Right lobe of liver (tissue), 6 donors: ENCODE results near the gene CAPZB. TPM values are rescaled to one million over a fixed set of nuclear protein-coding genes. Genes with fewer than 3 reads are reported as not detected.

Experiments
- ATAC-seq, 4 donors: fragments of 200-7000 bp; cut with Tn5 transposase; one replicate each; pipeline ENCODE4 v1.9.1; 2020; ENCODE audit warnings: mild to moderate bottlenecking in 4 of 4, moderate library complexity in 4 of 4
- DNase-seq, 3 donors: peaks; one replicate each; pipeline ENCODE4 v3.0.0-alpha.2; 2020
- H3K27ac ChIP-seq, 3 donors: fragments of 200-600 bp; one replicate each; pipeline ENCODE4 v1.8.0; 2022
- H3K27me3 ChIP-seq, 2 donors: fragments of 200-600 bp; one replicate each; pipeline ENCODE4 v1.8.0; 2022
- H3K36me3 ChIP-seq, 4 donors: fragments of 200-600 bp; sonication (generic) in 1 of 4; one replicate each; pipeline versions ENCODE4 v1.5.1 to v1.8.0; 2017 to 2022; ENCODE audit warnings: control low read depth in 1 of 4
- H3K4me1 ChIP-seq, 4 donors: fragments of 200-600 bp; sonication (generic) in 1 of 4; one replicate each; pipeline versions ENCODE4 v1.5.1 to v1.8.0; 2017 to 2022; ENCODE audit warnings: control low read depth in 1 of 4
- H3K4me3 ChIP-seq, 3 donors: fragments of 200-600 bp; one replicate each; pipeline ENCODE4 v1.8.0; 2022
- H3K9me3 ChIP-seq, 4 donors: fragments of 200-600 bp; sonication (generic) in 1 of 4; one replicate each; pipeline versions ENCODE4 v1.5.1 to v1.8.0; 2017 to 2022; ENCODE audit warnings: control low read depth in 1 of 4
- POLR2A ChIP-seq: fragments of 450-650 bp; IDR thresholded peaks from one replicate; pipeline ENCODE4 v1.6.1; 2017; ENCODE audit warnings: antibody characterized with exemption, mild to moderate bottlenecking
- WGBS: methylation state at CpG from one replicate; pipeline ENCODE4 v1.1.6; 2018; ENCODE audit warnings: low coverage, low lambda C conversion rate; ENCODE audit not compliant: insufficient coverage; ENCODE audit errors: missing lambda C conversion rate; 5-methylcytosine and 5-hydroxymethylcytosine counted together
- intact Hi-C, 2 donors: fragments of 100-400 bp; cut with DNase I; formaldehyde crosslinking; loops; one replicate each; pipeline versions ENCODE4 v1.11.2 to v1.14.1; 2022
- total RNA-seq, 6 experiments: library from RNA; depleted of rRNA in 2 of 6; stranded (reverse); fragments of >200 nt in 2 of 6; fragmentation: NEBNext Ultra II Directional in 3 of 6; extraction: Animal tissue kit (Norgen Biotek cat#: 25700) in 3 of 6; gene quantifications; one replicate each; pipeline versions ENCODE4 v1.1.0 to v1.2.4, GENCODE V29; 2016 to 2023
- TF ChIP-seq, protein P1 (sequence below), 4 donors: fragments of 200-600 bp in 3 of 4; fragments of 450-650 bp in 1 of 4; IDR thresholded peaks; one replicate each; pipeline versions ENCODE4 v1.5.1 to v1.8.0; 2016 to 2022; ENCODE audit warnings: antibody characterized with exemption in 4 of 4, mild to moderate bottlenecking in 2 of 4
- donor health status: DM: no; HTN: yes; CAD: no.
- donor health status: DM: no; HTN: no; CAD: no.
- donor health status: DM: no; HTN: no; CAD: no.
- donor health status: DM: no; HTN: yes; CAD: no.
- donor health status: DM: no; HTN: yes; CAD: no.

The CAPZB gene
- total RNA-seq, 6 experiments from 2014 or later, result 53.5 to 117 (median 88.0) TPM

GRCh38 chr1:19387045-19387467 is 98.3 kb downstream of the CAPZB start:
- ATAC-seq (peak; percentile 80 to 90 (median 82)), DNase-seq (peak in 2 of 3 donors; percentile 60 to 69)
- Histone ChIP-seq H3K9me3 (no peaks in the 10 kb centered on the region), H3K36me3 (no peaks in the 10 kb centered on the region), H3K4me1 (peaks cover 0 to 23% (median 8%) of the 10 kb centered on the region in 4 donors), H3K4me3 (no peak overlapping the region), H3K27ac (peak overlapping the region in 1 of 3 donors; percentile 56), H3K27me3 (no peaks in the 10 kb centered on the region)
- 70% methylated on average over 3 of the region's 4 CpGs for WGBS
- intact Hi-C loops, result loop anchor here (5.0 to 10.0 kb wide), 2 partner anchors 265 to 268 kb away; no protein-coding TSS in a partner anchor
- TF ChIP-seq POLR2A, result no peak
- TF ChIP-seq, protein P1, sequence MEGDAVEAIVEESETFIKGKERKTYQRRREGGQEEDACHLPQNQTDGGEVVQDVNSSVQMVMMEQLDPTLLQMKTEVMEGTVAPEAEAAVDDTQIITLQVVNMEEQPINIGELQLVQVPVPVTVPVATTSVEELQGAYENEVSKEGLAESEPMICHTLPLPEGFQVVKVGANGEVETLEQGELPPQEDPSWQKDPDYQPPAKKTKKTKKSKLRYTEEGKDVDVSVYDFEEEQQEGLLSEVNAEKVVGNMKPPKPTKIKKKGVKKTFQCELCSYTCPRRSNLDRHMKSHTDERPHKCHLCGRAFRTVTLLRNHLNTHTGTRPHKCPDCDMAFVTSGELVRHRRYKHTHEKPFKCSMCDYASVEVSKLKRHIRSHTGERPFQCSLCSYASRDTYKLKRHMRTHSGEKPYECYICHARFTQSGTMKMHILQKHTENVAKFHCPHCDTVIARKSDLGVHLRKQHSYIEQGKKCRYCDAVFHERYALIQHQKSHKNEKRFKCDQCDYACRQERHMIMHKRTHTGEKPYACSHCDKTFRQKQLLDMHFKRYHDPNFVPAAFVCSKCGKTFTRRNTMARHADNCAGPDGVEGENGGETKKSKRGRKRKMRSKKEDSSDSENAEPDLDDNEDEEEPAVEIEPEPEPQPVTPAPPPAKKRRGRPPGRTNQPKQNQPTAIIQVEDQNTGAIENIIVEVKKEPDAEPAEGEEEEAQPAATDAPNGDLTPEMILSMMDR (IDR thresholded peaks at IDR 0.05), result peak; percentile 30 to 62 (median 36)

DNA sequence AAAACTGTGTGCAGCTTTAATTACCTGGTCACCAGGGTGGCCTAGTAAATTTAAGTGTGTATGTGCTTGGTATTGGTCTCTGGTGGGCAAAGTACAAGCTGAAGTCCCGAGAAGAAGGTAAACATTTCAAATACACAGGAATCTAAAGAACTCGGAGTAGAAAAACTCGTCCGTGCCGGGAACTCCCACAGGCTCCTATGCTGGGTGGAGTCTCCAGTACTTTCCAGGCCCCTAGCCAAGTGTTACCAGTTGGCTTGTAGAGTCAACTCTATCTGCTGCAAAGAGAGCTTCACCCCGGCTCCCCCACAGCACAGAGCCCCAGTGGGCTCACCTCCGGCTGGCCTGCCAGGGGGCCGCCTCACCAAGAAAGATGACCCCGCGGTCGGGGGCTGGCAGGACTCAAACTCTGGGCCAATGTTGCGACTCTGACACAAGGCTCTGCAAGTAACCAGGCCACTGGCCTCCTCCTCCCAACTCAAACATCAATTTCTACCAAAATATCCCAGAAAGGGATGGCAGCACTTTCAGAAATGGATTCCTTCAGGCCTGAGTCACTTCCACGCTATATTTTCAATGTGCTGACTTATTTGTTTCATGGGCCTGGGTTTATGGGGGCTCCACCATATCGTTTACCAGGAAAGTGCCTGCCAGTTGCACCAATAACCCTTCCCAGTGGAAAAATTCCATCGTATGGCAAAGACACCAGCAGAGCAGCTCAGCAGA is 99.3 kb downstream of the CAPZB start:
- no peaks in the 10 kb centered on the region for H3K36me3 ChIP-seq
- H3K4me1 ChIP-seq, result peaks cover 0 to 23% (median 8%) of the 10 kb centered on the region in 4 donors
- 48% methylated on average over 8 of the region's 15 CpGs for WGBS
- DNase-seq (peak; percentile 42 to 71 (median 66)), ATAC-seq (peak; percentile 69 to 79 (median 70))
- H3K4me3 ChIP-seq, result no peak overlapping the region
- H3K27ac ChIP-seq, result peak overlapping the region in 2 of 3 donors; percentile 18 to 56
- H3K9me3 ChIP-seq, result no peaks in the 10 kb centered on the region
- intact Hi-C loops, result loop anchor here (5.0 to 10.0 kb wide), 2 partner anchors 266 to 269 kb away; no protein-coding TSS in a partner anchor
- TF ChIP-seq POLR2A, result no peak
- TF ChIP-seq, protein P1 (IDR thresholded peaks at IDR 0.05), result no peak
- no peaks in the 10 kb centered on the region for H3K27me3 ChIP-seq

DNA sequence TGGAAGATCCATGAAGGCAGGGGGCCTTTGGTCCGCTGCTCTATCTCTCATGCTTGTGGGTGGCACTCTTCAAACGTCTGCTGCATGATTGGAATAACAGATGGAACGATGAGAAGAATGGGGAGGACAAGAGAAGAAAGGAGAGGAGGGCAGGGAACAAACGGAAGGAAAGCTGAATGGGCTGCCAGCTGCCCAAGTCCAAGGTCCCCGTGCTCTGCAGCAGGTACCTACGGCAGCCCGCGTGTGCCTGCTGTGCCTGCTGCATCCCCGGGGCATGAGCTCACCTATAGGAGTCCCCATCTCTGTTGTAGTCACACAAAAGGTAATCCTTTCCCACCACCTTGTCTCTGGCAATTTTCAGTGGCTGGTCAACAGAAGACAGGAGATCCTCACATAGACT is 100.1 kb downstream of the CAPZB start:
- Histone ChIP-seq H3K27ac (peak overlapping the region in 1 of 3 donors; percentile 18), H3K27me3 (no peaks in the 10 kb centered on the region), H3K9me3 (no peaks in the 10 kb centered on the region), H3K36me3 (peaks cover 0 to 2% (median 0%) of the 10 kb centered on the region in 4 donors), H3K4me1 (peaks cover 0 to 23% (median 8%) of the 10 kb centered on the region in 4 donors), H3K4me3 (no peak overlapping the region)
- no peak for DNase-seq
- ATAC-seq, result peak in 1 of 4 donors; percentile 8
- WGBS, result 87% methylated on average over 3 of the region's 9 CpGs
- intact Hi-C loops, result loop anchor here (5.0 to 10.0 kb wide), 2 partner anchors 267 to 270 kb away; no protein-coding TSS in a partner anchor
- TF ChIP-seq, protein P1 (IDR thresholded peaks at IDR 0.05), result no peak
- TF ChIP-seq POLR2A, result no peak

DNA sequence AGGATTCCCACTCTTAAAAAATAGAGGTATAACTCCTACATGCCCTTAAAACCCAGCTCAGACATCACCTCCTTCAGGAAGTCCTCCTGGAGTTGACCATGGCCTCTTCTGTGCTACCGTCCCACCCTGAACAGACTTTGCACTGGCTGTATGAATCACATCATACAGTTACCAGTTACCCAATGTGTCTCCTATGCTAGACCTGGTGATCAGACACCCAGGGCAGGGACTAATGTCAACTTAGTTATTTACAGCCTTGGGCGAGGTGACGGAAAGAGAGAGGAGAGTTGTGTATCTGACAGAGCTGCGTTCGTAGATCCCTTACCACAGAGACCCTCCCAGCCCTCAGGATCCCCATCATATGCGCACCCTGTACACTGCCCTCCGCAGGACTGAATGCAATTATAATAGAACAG is 100.6 kb downstream of the CAPZB start:
- Histone ChIP-seq H3K4me1 (peaks cover 0 to 23% (median 8%) of the 10 kb centered on the region in 4 donors), H3K36me3 (peaks cover 0 to 6% (median 0%) of the 10 kb centered on the region in 4 donors), H3K9me3 (no peaks in the 10 kb centered on the region), H3K27me3 (no peaks in the 10 kb centered on the region), H3K27ac (no peak overlapping the region), H3K4me3 (no peak overlapping the region)
- no peak for TF ChIP-seq POLR2A
- TF ChIP-seq, protein P1 (IDR thresholded peaks at IDR 0.05), result no peak
- WGBS, result 100% methylated on average over 3 of the region's 7 CpGs
- ATAC-seq (peak in 1 of 4 donors; percentile 41), DNase-seq (no peak)
- intact Hi-C loops, result loop anchor here (5.0 to 10.0 kb wide), 2 partner anchors 268 to 270 kb away; no protein-coding TSS in a partner anchor
